Body of pancreas (tissue), 4 donors: ENCODE results near the gene GMPPA.

ENCODE experiments used
- CTCF ChIP-seq, 7 experiments: fragments of 450-650 bp in 4 of 7; fragments of 200-600 bp in 3 of 7; sonication (generic) in 3 of 7; IDR thresholded peaks; one replicate each; pipeline ENCODE4 v1.5.1; 2016 to 2019; ENCODE audit warnings: antibody characterized with exemption in 7 of 7
- POLR2A ChIP-seq, 3 donors: fragments of 450-650 bp; IDR thresholded peaks; one replicate each; pipeline ENCODE4 v1.6.1; 2016; ENCODE audit warnings: antibody characterized with exemption in 3 of 3, mild to moderate bottlenecking in 2 of 3

GRCh38 chr2:219461047-219461514 is 37.6 kb upstream of the GMPPA start:
- TF ChIP-seq CTCF (IDR thresholded peaks at IDR 0.05): no peak
- TF ChIP-seq POLR2A (IDR thresholded peaks at IDR 0.05): no peak
